Body of pancreas (tissue), 4 donors: ENCODE results near the gene FAM240B.

Experiments
- CTCF ChIP-seq, 7 experiments: fragments of 450-650 bp in 4 of 7; fragments of 200-600 bp in 3 of 7; sonication (generic) in 3 of 7; IDR thresholded peaks; one replicate each; pipeline ENCODE4 v1.5.1; 2016 to 2019; ENCODE audit warnings: antibody characterized with exemption in 7 of 7
- POLR2A ChIP-seq, 3 donors: fragments of 450-650 bp; IDR thresholded peaks; one replicate each; pipeline ENCODE4 v1.6.1; 2016; ENCODE audit warnings: antibody characterized with exemption in 3 of 3, mild to moderate bottlenecking in 2 of 3

GRCh38 chr9:38656896-38657295 is 63.0 kb downstream of the FAM240B start:
- TF ChIP-seq CTCF (IDR thresholded peaks at IDR 0.05): no peak
- no peak for TF ChIP-seq POLR2A (IDR thresholded peaks at IDR 0.05)
